ENCODE results near the gene KIRREL1.
A peak's percentile ranks its signal among the peaks of the same experiment; 100 is the strongest.
"Not testable (repeated sequence)": the region's sequence is repeated elsewhere in the genome, so short reads cannot be mapped to it uniquely, and the experiment has no call there.

The KIRREL1 gene

DNA sequence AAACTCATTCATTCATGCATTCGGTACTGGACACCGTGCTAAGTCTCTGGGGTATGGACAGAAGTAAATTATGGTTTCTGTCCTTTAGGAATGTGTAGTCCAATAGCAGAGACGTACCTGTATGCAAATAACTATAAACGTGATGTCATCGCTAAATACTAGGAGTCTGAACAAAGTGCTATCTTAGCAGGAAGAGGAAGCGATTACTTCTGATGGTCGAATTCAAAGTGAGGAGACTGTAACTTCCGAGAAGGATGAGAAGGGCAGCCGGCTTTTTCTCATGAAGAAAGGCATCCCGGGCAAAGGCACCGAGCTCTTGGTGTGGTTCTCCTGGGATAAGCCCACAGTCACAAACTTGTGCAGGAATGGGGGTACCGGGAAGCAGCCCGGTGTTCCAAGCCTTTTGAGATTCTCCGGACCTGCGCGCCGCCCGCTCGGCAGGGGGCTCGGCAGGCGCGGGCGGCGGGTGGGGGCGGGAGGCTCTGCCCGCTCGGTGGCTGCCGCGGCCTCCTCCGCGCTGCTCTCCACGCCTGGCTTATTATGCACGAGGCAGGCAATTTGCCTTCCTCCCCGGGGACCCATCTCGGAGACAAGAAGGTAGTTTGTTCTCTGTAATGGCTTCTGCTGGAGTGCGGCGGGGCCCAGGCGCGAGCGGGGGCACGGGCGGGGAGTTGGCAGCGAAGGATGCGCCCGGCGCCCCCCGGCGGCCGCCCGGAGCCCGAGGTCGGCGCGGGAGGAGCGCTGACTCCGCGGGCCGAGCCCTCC is 119.7 kb downstream of the KIRREL1 start:
- peak in 3 of 6 experiments; percentile 27 to 55 (median 32) for DNase-seq

DNA sequence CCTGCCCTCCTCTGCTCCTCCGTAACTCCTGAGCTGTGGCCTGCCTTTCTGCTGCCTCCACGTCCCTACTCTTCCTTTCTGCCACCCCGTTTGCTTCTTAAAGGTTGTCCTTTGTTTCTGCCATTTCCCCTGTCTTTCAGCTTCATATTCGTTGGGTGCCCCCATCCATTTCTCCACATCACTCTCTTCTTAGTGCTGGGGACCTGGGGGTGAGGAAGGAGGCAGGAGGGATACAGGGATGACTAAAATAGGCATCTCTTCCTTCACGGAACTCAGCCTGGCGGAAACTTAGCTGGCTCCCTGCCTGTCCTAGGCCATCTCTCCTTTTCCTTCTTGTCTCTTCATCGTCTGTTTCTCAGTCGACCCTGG is 120.3 kb downstream of the KIRREL1 start:
- no peak for DNase-seq

DNA sequence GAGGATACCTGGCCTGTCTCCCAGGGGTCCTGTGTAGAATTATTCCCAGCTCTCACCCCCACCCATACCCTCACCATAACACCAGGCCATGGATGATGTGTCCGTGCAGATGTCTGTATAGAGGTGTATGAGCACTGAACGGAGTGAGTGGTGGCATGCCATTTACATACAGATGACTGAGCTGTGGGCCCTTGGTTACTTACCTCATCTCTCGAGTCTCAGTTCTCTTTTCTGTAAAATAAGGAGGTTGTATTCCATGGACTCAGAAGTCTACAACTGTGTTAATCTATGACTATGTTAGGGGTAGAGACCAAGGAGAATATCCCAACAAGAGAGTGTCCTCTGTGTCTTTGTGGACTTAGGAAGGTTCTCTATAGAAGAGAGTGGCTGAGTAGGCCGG is 121.7 kb downstream of the KIRREL1 start:
- no peak for DNase-seq

DNA sequence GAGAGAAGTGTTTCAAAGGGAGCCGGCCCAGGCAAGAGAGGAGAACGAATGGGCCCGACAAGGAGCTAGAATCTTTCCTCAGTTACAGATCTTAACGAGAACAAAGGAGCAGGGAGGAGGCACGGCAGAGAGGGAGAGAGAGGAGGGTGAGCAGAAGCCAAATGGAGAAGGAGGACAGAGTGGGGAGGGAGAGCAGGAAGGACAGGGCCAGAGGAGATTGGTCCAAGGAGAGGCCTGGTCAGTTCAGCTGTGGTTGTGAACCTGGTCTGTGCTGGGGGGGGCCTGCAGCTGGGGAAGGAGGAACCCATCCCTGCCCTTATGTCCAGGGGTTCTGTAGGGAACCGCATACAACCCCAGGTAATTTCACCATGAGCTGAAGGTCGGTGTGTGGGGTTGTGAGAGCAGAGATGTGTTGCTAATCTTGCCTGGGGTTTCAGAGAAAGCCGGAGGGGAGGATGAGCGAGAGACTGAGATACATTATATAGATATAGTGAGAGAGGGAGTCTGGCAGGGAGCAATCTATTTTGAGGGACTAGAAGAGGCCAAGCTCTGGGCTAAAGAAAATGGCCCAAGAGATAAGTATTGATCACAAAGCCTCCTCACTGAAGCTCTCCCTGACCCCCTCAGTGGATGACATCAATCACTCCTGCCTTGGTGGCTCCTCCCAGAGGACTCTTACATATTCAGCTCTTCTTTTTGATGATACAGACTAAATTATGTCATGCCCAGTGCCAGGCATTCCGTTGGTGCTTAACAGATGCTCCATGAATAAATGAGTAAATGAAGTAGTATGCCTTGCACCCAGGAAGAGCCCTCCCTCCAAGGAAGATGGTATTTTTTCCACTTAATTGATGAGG is 123.1 kb downstream of the KIRREL1 start:
- DNase-seq, result no peak

DNA sequence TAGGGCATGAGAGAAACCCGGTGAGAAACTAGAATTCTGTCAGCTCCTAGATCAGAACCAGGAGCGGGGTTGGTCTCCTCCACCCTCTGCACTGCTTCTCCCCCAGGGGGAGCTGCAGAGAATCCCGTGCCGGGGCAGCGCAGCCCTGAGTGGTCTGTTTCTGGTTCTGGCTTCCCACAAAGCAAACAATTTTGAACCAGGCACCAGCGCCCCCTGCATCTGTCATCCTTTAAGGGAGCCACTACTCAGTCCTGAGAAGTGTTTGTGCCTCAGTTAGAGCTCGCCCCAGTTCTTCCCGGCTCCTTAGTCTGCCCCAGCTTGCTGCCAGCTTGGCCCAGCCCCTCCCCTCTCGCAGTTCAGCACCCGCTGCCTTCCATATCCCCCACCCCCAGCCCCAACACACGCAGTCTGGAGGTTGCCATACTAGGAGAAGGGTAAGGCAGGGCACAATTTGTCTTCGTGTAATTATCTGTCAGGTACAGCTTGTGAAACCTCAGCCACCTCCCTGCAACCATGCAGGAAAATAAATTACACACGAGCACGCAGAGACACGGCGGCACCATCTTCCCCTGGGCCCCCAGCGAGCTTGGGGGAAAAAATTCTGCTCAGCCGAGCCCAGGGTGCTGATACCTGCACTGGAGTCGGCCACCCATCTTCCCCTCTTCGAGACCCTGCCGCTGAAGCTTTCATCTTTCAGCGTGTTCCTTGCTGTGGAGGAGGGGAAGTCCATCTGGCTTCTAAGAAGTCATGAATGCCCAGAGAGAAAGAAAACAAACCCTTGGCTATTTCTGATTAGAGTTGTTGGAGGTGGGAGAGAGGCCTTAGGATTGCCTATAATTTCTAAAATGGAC is 124.6 kb downstream of the KIRREL1 start:
- DNase-seq, result peak in 4 of 6 experiments; percentile 17 to 54 (median 34)

DNA sequence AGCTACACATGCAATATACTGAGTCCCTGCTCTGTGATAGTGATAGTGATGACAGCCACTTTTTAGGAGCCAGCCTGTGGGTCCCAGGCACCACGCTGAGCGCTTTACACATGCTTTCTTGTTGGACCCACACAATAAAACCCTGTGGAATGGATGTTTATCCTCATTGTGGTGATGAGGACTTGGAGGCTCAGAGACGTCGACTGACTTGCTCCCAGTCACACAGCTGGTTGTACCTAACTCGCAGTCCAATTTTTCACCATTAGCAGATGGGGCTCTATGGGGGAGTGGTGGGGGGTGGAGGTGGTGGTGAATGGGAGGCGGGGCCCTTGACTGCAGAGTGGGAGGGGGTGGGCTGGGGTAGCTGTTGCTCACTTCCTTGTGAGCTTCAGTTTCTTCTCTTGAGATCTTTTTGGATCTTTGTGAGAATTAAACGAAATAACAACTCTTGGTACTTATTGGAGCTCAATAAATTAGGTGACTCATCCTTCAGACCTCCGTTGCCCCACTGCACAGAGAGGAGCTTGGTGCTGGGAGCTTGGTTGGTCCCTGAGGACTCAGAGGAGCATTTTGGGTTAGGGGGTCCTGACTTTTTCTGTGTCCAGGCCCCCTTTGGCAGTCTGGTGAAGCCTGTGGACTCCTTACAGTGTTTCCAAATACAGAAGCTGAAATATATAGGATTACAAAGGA is 125.4 kb downstream of the KIRREL1 start:
- no peak for DNase-seq

DNA sequence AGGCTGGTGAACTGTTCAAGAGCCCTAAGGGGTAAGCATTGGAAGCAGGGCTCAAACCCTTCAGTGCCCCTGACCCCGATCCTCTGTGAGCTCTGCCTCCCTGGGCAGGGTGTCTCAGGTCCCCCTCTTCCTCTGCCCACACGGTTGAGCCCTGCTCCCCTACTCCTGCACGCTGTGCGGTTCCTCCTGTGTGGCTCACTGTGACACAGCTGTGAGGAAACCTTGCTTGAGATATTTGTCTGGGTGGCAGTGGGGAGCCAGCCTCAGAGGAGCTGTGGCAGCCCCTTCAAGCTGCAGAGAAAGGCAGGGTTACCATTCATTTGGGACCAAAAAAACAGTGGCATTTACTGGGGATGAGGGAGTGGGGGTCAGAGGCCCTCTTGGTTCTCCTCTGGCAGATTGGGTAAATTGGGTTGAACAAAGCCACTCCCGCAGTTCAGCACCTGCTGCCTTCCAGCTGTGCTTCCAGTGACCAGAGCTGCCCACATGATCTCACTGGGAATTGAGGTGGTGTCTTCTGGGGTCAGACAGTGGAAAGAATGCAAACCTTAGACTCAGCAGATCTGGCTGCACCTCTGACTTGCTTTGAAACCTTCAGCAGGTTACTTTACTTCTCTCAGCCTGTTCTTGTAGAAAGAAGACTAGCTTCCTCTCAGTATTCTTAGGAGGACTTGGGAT is 126.7 kb downstream of the KIRREL1 start:
- DNase-seq, result no peak

DNA sequence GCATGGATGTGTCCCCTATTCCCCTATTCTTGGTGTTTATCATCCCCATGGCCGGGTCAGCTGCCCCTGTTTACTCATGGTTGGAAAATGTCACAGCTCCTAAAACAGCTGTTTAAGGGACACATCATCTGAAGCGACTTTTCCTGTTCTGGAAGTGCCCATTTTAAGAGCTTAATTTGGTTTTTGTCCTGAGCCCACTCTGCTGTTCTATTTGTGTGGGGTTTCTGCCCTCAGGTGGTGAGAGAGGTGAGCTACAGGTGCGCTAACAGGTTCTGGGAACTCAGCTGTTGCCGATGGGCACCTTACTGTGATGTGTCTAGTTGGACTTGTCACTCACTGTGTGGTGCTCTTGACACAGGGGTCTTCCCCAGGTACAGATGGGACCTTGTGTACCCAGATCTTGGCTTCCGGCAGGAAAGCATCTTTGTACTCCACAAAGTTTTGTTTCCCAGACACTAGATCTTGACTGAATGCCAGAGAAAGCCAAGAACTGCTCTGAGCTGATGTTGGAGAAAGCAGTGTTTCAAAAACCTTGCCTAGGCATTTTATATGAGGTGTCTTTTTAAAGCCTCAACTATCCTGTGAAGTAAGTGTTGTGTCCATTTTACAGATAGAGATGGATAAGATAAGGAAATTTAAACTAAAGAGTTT is 128.3 kb downstream of the KIRREL1 start:
- peak in 3 of 6 experiments; percentile 1 to 15 (median 14) for DNase-seq

DNA sequence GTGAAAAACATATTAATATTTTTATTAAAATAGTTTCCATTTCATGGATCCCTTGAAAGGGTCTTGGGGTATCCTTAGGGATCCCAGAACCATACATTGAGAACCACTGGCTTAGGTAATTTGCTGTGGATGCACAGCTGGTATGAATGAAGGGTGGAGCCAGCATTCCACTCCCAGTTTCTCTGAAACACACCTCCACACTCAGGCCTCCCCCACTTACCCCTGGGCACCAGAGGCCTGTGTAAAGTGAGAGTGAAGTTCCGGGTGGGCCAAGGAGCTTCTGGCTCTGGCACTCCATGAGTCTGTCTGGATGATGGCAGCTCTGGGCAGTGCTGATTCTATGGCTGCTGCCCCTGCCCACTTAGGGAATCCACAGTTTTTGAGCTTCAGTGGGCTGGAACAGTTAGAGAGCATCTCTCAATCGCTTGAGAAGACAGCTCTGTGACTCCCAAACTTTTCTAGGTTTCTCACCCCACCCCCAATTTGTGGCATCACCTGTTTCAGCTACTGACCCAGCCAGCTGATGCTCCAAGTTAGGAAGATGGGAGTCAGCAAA is 129.5 kb downstream of the KIRREL1 start:
- no peak for DNase-seq

DNA sequence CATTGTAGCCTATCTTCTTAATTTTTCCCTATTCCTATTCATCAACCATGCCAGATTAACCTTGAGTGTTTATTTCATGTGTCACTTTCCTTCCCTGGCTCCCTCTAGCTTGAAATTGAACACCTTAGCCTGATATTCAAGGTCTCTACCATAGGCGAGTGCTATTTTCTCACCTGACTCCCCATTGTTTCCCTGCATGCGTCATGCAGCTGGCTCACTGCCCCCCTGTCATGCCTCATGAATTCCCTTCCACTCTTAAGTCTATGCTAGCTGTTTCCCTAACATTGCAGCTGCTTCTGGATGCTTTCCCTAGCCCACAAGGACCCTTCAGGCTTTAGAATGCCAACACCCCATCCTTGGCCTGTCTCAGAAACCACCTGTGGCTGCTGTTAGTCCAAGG is 130.6 kb downstream of the KIRREL1 start:
- no peak for DNase-seq

DNA sequence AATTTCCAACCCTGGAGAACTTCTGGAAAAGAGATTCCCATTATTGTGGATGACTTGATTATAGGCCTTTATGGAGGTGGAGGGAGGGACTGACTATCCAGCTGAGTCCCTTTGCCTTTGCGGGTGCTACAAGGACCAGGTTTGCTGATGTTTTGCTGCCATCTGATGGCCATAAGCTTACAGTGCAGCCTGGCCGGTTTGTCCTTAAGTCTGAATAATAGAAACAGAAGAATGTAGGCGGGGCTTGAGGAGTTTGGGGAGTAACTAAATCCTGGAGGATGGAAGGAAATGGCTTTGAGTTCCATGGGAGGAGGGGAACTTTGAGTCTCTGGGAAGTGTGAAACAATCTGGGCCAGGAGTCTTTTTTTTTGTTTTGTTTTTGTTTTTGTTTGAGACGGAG is 131.6 kb downstream of the KIRREL1 start:
- DNase-seq, result peak; percentile 22 to 64 (median 52)

DNA sequence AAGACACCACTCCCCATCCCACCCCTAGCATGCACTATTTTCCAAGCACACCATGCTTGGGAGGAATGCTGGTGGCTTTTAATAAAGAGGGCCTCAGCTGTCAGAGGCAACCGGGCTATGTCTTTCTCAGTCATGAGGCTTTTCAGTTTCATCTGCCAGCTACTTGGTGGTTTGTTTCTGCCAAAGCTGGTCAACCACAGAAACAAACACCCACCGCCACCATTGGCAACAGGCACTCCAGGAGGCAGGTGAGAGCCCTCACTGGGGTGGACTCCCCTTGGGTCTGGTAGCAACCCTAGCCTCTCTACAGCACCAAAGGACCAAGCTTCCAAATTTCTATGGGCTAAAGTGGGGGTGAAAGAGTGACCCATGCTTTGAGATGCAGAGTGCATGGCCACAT is 133.0 kb downstream of the KIRREL1 start:
- DNase-seq, result no peak

DNA sequence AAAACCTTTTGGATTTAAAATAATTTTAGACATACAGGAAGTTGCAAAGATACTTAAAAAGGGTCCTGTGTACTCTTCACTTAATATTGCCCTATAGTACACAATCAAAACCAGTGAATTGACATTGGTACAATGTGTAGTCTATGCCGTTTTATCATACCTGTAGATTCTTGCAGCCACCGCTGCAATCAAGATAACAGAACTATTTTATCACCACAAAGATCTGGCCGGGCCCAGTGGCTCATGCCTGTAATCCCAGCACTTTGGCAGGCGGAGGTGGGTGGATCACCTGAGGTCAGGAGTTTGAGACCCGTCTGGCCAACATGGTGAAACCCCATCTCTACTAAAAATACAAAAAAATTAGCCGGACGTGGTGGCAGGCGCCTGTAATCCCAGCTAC is 135.1 kb downstream of the KIRREL1 start:
- DNase-seq, result not testable (repeated sequence)

DNA sequence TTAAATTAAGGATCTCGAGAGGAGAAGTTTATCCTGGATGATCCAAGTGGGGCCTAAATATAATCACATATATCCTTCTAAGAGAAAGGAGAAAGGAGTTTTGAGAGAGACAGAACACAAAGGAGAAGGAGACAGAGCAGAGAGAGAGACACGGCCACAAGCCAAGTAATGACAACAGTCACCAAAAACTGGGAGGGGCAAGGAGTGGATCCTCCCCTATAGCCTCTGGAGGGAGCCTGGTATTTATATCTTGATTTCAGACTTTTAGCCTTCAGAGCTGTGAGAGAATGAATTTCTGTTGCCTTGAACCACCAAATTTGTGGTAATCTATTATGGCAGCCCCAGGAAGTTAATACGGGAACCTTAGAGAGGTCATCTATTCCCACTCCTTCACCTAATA is 137.8 kb downstream of the KIRREL1 start:
- DNase-seq, result no peak

DNA sequence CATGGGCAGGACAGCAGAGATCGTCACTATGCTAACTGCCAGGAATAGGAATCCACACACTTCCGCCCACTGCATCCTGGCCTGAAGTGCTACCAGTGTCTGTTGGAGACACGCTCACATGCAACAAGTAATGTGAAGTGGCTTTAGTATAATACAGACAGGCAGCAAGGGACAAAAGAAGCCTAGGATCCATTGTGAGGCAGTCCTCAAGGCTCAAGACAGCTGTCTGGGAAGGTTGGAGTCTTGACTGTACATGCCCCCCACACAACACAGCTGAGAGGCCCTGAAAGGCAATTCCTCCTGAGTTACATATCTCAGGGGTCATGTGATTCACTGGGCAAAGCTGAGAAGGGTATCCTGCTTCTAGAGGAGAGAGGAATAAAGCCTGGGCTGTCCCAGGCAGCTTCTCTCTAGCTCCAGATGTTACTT is 147.3 kb downstream of the KIRREL1 start:
- no peak for DNase-seq

DNA sequence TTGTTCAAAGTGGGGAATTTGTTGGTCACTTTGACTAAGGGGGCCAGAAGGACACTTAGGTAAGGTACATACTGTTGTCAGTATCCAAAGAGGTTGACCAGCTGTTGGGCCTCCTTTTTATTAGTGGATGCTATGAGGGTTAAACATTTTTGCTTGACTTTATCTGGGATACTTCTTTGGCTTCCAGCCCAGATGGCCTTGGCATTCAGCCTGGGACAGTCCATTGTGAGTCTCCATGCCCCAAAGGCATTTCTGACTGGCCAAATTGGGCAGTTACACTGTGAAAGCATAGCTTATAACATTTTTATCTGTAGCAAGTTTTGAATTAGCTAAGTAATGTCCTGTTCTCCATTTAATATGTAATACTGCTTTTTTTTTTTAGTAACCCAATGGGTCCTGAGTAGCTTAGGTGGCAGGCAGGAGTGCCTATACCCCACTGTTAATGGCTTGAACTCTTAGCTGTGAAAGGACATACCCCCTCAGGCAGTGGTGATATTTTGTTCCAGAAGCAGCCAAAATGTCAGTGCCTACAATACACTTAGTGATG is 151.8 kb downstream of the KIRREL1 start:
- DNase-seq, result no peak

DNA sequence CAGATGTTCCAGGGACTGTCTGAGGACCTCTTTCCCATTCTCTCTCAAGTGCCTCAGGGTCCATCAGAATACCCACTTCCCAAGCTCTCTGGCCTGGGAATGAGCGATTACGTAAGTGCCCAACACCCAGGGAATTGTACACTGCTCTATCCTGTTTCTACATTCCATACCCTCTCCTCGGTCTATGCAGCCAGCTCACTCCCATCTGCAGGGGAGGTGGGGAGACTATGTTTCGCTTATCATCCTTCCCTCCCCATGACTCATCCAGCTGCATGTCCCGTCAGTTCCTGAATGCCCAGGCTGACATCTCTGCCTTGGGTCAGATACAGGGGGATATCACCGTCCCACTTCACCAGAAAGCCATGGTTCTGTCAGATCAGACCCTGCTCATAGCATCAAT is 152.7 kb downstream of the KIRREL1 start:
- DNase-seq, result no peak

DNA sequence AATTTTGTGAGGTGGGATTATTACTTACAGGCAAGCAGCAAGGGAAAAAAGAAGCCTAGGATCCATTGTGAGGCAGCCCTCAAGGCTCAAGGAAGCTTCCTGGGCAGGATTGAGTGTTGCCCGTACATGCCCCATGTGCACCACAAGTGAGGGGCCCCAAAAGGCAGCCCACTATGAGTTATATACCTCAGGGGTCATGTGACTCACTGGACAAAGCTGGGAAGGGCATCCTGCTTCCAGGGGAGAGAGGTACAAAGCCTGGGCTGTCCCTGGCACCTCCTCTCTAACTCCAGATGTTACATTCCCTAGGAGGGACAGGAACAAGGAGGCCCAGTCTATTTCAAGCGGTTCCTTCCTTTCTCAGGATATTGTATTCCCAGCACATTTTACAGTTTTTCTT is 153.3 kb downstream of the KIRREL1 start:
- no peak for DNase-seq

DNA sequence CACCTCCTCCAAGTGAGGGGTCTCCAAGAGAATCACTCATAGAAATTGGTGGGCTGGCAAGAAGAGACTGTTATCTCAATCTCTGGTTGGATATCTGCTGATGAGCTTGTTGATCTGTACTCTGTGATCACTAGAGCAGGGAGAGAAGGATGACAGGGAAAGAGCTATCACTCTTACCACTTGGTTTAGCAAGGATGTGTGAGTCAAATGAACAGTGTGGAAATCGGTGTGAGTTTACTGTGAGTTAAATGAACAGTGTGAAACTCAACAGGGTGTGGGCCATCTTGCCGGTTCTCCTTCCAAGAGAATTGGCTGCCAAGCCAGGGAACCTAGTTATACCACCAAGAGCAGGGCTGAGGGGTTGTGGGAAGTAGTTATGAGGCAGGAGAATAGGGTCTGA is 154.0 kb downstream of the KIRREL1 start:
- DNase-seq, result no peak

DNA sequence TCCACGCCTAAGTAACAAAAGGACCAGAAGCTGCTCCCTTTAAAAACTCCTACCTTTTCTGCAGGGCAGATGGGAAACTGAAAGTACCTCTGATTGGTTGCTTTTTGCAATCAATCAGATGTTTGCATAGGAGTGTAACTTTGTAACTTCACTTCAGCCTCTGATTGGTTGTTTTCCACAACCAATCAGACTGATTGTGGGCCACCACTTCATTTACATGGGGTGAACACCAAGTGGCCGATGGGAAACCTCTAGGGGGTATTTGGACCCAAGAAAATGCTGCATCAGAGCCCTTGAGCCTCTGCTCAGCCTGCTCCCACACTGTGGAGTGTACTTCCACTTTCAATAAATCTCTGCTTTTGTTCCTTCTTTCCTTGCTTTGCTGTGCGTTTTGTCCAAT is 154.4 kb downstream of the KIRREL1 start:
- DNase-seq, result no peak

DNA sequence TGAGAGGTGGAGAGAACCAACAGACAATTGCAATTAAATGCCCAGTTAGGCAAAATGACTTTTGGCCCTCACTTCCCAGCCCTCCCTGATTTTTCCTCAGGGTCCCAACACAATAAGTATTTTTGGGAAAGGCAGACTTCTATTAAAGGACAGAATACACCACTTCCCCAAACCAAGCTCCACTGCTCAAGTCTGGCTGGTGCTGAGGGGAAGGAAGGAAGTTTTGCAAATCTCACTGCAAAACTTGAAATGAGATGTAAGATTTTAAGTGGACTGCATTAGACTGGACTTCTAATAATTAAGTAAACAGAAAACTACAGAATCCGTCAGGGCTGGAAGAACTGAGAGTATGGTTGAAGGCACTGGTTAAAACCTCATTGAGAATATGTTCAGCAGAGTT is 155.0 kb downstream of the KIRREL1 start:
- no peak for DNase-seq

Data from stimulated activated naive CD4-positive, alpha-beta T cell (primary cell).